Esophagus squamous epithelium (tissue), 4 donors: ENCODE results near the gene TREM2.

Source experiments
- POLR2A ChIP-seq, 4 donors: fragments of 450-650 bp; IDR thresholded peaks; one replicate each; pipeline ENCODE4 v1.6.1; 2017; ENCODE audit warnings: antibody characterized with exemption in 4 of 4, mild to moderate bottlenecking in 4 of 4, moderate library complexity in 3 of 4
- TF ChIP-seq, protein P1 (sequence below), 6 experiments: fragments of 450-650 bp in 4 of 6; fragments of 200-600 bp in 2 of 6; sonication (generic) in 2 of 6; IDR thresholded peaks; one replicate each; pipeline ENCODE4 v1.5.1; 2016 to 2019; ENCODE audit warnings: antibody characterized with exemption in 6 of 6, mild to moderate bottlenecking in 4 of 6, moderate library complexity in 4 of 6

DNA sequence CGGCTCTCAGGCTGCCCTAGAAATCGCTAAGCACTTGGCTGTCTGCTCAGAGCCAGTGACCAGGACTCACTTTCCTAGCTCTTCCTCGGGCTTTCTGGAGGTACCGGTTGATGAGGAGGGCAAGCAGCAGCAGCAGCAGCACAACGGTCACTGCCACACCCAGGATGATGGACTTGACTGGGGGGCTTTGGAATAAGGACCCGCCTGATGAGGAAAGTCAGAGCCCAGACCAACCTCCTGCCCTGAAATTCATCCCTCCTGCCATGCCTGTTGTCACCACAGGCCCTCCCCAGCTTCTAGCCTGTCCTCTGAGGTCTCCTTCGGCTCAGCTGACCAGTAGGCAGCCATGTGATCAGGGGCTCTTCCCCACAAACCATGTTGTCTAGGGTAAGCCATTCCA, 21.8 kb upstream of the TREM2 start:
- TF ChIP-seq, protein P1, sequence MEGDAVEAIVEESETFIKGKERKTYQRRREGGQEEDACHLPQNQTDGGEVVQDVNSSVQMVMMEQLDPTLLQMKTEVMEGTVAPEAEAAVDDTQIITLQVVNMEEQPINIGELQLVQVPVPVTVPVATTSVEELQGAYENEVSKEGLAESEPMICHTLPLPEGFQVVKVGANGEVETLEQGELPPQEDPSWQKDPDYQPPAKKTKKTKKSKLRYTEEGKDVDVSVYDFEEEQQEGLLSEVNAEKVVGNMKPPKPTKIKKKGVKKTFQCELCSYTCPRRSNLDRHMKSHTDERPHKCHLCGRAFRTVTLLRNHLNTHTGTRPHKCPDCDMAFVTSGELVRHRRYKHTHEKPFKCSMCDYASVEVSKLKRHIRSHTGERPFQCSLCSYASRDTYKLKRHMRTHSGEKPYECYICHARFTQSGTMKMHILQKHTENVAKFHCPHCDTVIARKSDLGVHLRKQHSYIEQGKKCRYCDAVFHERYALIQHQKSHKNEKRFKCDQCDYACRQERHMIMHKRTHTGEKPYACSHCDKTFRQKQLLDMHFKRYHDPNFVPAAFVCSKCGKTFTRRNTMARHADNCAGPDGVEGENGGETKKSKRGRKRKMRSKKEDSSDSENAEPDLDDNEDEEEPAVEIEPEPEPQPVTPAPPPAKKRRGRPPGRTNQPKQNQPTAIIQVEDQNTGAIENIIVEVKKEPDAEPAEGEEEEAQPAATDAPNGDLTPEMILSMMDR (IDR thresholded peaks at IDR 0.05) = no peak
- no peak for TF ChIP-seq POLR2A (IDR thresholded peaks at IDR 0.05)
